Lower lobe of right lung (tissue), 2 donors: Measurements from ENCODE around the gene CTNND2. TPM values are rescaled to one million over a fixed set of nuclear protein-coding genes. Genes with fewer than 3 reads are reported as not detected.

Source experiments
- ATAC-seq, 2 donors: fragments of 200-7000 bp; cut with Tn5 transposase; one replicate each; pipeline ENCODE4 v1.9.1; 2020 to 2022; ENCODE audit warnings: mild to moderate bottlenecking in 2 of 2, moderate library complexity in 2 of 2
- DNase-seq: peaks from one replicate; pipeline ENCODE4 v3.0.0-alpha.2; 2020
- H3K27ac ChIP-seq: fragments of 200-600 bp; one replicate; pipeline ENCODE4 v1.8.0; 2022
- H3K27me3 ChIP-seq: fragments of 200-600 bp; one replicate; pipeline ENCODE4 v1.8.0; 2022; ENCODE audit warnings: low read depth
- H3K36me3 ChIP-seq: fragments of 200-600 bp; one replicate; pipeline ENCODE4 v1.8.0; 2022; ENCODE audit warnings: mild to moderate bottlenecking
- H3K4me1 ChIP-seq: fragments of 200-600 bp; one replicate; pipeline ENCODE4 v1.8.0; 2022
- H3K4me3 ChIP-seq: fragments of 200-600 bp; one replicate; pipeline ENCODE4 v1.8.0; 2022; ENCODE audit warnings: mild to moderate bottlenecking
- H3K9me3 ChIP-seq: fragments of 200-600 bp; one replicate; pipeline ENCODE4 v1.8.0; 2022
- CTCF ChIP-seq: fragments of 200-600 bp; IDR thresholded peaks from one replicate; pipeline ENCODE4 v1.8.0; 2022; ENCODE audit warnings: antibody characterized with exemption, mild to moderate bottlenecking
- intact Hi-C: fragments of 100-400 bp; cut with DNase I; formaldehyde crosslinking; loops from one replicate; pipeline ENCODE4 v1.11.0; 2022
- total RNA-seq: library from RNA; stranded (reverse); fragmentation: NEBNext Ultra II Directional; extraction: Animal tissue kit (Norgen Biotek cat#: 25700); gene quantifications from one replicate; pipeline ENCODE4 v1.2.1, GENCODE V29; 2021
- donor health status: DM: no; HTN: yes; CAD: no; lungs with severe emphysema.

CTNND2 gene
- total RNA-seq, 1 donor from 2014 or later, result 6.0 TPM

GRCh38 chr5:11709021-11709420, 195.2 kb downstream of the CTNND2 start:
- Histone ChIP-seq H3K27ac (no peak overlapping the region), H3K36me3 (no peaks in the 10 kb centered on the region), H3K4me3 (no peak overlapping the region), H3K27me3 (no peaks in the 10 kb centered on the region), H3K9me3 (no peaks in the 10 kb centered on the region), H3K4me1 (no peaks in the 10 kb centered on the region)
- intact Hi-C loops, result no loop called here
- DNase-seq, result no peak
- ATAC-seq, result no peak
- no peak for TF ChIP-seq CTCF

- no peaks in the 10 kb centered on the region for H3K27me3 ChIP-seq
- no peaks in the 10 kb centered on the region for H3K36me3 ChIP-seq
- intact Hi-C loops, result no loop called here
- TF ChIP-seq CTCF, result no peak
- H3K4me1 ChIP-seq, result no peaks in the 10 kb centered on the region
- H3K4me3 ChIP-seq, result no peak overlapping the region
- no peak overlapping the region for H3K27ac ChIP-seq
- no peaks in the 10 kb centered on the region for H3K9me3 ChIP-seq
- DNase-seq (no peak), ATAC-seq (no peak)
Observed at GRCh38 chr5:11704916-11705315, 199.3 kb downstream of the CTNND2 start.

GRCh38 chr5:11700391-11700790, 203.9 kb downstream of the CTNND2 start:
- no peak for ATAC-seq
- Histone ChIP-seq H3K4me1 (no peaks in the 10 kb centered on the region), H3K9me3 (no peaks in the 10 kb centered on the region), H3K4me3 (no peak overlapping the region), H3K36me3 (no peaks in the 10 kb centered on the region), H3K27ac (no peak overlapping the region), H3K27me3 (no peaks in the 10 kb centered on the region)
- no peak for DNase-seq
- intact Hi-C loops, result no loop called here
- no peak for TF ChIP-seq CTCF

GRCh38 chr5:11692636-11693035, 211.6 kb downstream of the CTNND2 start:
- no peak overlapping the region for H3K27ac ChIP-seq
- no peaks in the 10 kb centered on the region for H3K4me1 ChIP-seq
- no peaks in the 10 kb centered on the region for H3K36me3 ChIP-seq
- no peak for TF ChIP-seq CTCF
- H3K9me3 ChIP-seq, result no peaks in the 10 kb centered on the region
- no peaks in the 10 kb centered on the region for H3K27me3 ChIP-seq
- no peak overlapping the region for H3K4me3 ChIP-seq
- DNase-seq (no peak), ATAC-seq (no peak)
- intact Hi-C loops, result no loop called here

GRCh38 chr5:11687498-11687897, 216.7 kb downstream of the CTNND2 start:
- intact Hi-C loops, result no loop called here
- Histone ChIP-seq H3K27me3 (no peaks in the 10 kb centered on the region), H3K9me3 (no peaks in the 10 kb centered on the region), H3K4me1 (no peaks in the 10 kb centered on the region), H3K4me3 (no peak overlapping the region), H3K27ac (no peak overlapping the region), H3K36me3 (no peaks in the 10 kb centered on the region)
- ATAC-seq, result no peak
- DNase-seq, result no peak
- no peak for TF ChIP-seq CTCF

- DNase-seq, result no peak
Observed at GRCh38 chr5:11684607-11685006, 219.6 kb downstream of the CTNND2 start.

More at GRCh38 chr5:11684607-11685006, 219.6 kb downstream of the CTNND2 start:
- no peak overlapping the region for H3K4me3 ChIP-seq
- no peaks in the 10 kb centered on the region for H3K4me1 ChIP-seq
- no peak overlapping the region for H3K27ac ChIP-seq
- intact Hi-C loops, result no loop called here
- no peak for TF ChIP-seq CTCF
- ATAC-seq, result peak in 1 of 2 donors; percentile 19
- no peaks in the 10 kb centered on the region for H3K36me3 ChIP-seq
- H3K27me3 ChIP-seq, result no peaks in the 10 kb centered on the region
- H3K9me3 ChIP-seq, result no peaks in the 10 kb centered on the region
